OCI-LY7 (cell line): ENCODE measurements around the gene DMD. TPM values are rescaled to one million over a fixed set of nuclear protein-coding genes. Genes with fewer than 3 reads are reported as not detected.
A peak's percentile ranks its signal among the peaks of the same experiment; 100 is the strongest.

Source experiments
- BruUV-seq: library from RNA; stranded (reverse); fragments of 400-500 nt; replicated peaks from 2 replicates; lab custom pipeline; 2021; lab: Mats Ljungman, UMichigan
- CTCF ChIA-PET: fragments of 300-600 bp; sonication (Branson Sonifier 250); formaldehyde crosslinking; loops from one replicate; lab custom pipeline; 2022; ENCODE audit warnings: antibody characterized with exemption; ENCODE audit not compliant: unreplicated experiment; lab: Charles Lee
- POLR2A ChIA-PET: fragments of 300-600 bp; sonication (Branson Sonifier 250); formaldehyde crosslinking; loops from one replicate; lab custom pipeline; 2022; ENCODE audit warnings: antibody characterized with exemption; lab: Charles Lee
- DNase-seq: peaks from one replicate; pipeline ENCODE4 v3.0.0-alpha.2; 2015; ENCODE audit warnings: low spot score
- H2AFZ ChIP-seq: fragments of 200-600 bp; sonication (generic), shearing (Covaris generic); 2 replicates; pipeline ENCODE4 v1.6.1; 2014; ENCODE audit warnings: mild to moderate bottlenecking, antibody characterized with exemption, low read length, moderate library complexity
- H3K27ac ChIP-seq: fragments of 200-600 bp; sonication (generic); 2 replicates; pipeline ENCODE4 v1.5.1; 2014; ENCODE audit warnings: mixed run types, low read depth, mild to moderate bottlenecking, moderate library complexity, low read length, inconsistent platforms; ENCODE audit not compliant: poor library complexity, severe bottlenecking
- H3K36me3 ChIP-seq: fragments of 200-600 bp; sonication (generic); 2 replicates; pipeline ENCODE4 v1.6.1; 2014; ENCODE audit warnings: mild to moderate bottlenecking, antibody characterized with exemption, low read length, moderate library complexity, mixed read lengths; ENCODE audit not compliant: insufficient read depth
- H3K4me1 ChIP-seq: fragments of 200-600 bp; sonication (generic); 2 replicates; pipeline ENCODE4 v1.5.1; 2014; ENCODE audit warnings: mild to moderate bottlenecking, low read length; ENCODE audit not compliant: insufficient read depth, poor library complexity, severe bottlenecking
- H3K4me2 ChIP-seq: fragments of 200-600 bp; sonication (generic); 2 replicates; pipeline ENCODE4 v1.6.1; 2014; ENCODE audit warnings: mild to moderate bottlenecking, low read length
- H3K4me3 ChIP-seq: fragments of 200-600 bp; sonication (generic); 2 replicates; pipeline ENCODE4 v1.5.1; 2014; ENCODE audit warnings: mild to moderate bottlenecking, low read depth, low read length; ENCODE audit not compliant: poor library complexity, severe bottlenecking
- H3K79me2 ChIP-seq: fragments of 200-600 bp; sonication (generic); 2 replicates; pipeline ENCODE4 v1.6.1; 2016; ENCODE audit warnings: low read depth, mild to moderate bottlenecking, low read length, moderate library complexity, mixed read lengths; ENCODE audit not compliant: insufficient read depth
- H3K9me2 ChIP-seq: fragments of 200-600 bp; sonication (generic); 2 replicates; pipeline ENCODE4 v1.6.1; 2016; ENCODE audit warnings: mild to moderate bottlenecking, low read length, mixed read lengths; ENCODE audit not compliant: insufficient read depth
- H3K9me3 ChIP-seq: fragments of 200-600 bp; sonication (generic); 2 replicates; pipeline ENCODE4 v1.6.1; 2014; ENCODE audit warnings: mild to moderate bottlenecking, mixed run types, low read length, mixed read lengths
- H4K20me1 ChIP-seq: fragments of 200-600 bp; sonication (generic); 2 replicates; pipeline ENCODE4 v1.6.1; 2014; ENCODE audit warnings: mild to moderate bottlenecking, antibody characterized with exemption, low read length, moderate library complexity, mixed read lengths; ENCODE audit not compliant: insufficient read depth
- CTCF ChIP-seq: fragments of 200-600 bp; sonication (generic); conservative IDR thresholded peaks from 2 replicates; pipeline ENCODE4 v1.5.1; 2014; ENCODE audit warnings: mild to moderate bottlenecking, antibody characterized with exemption, low read length, moderate library complexity, mixed read lengths
- EZH2phosphoT487 ChIP-seq: fragments of 200-600 bp; sonication (generic); IDR thresholded peaks from 2 replicates; pipeline ENCODE4 v1.6.1; 2018; ENCODE audit warnings: low read depth, borderline replicate concordance, mild to moderate bottlenecking, mixed run types, antibody characterized with exemption, low read length, moderate library complexity, mixed read lengths
- intact Hi-C: fragments of 100-400 bp; cut with micrococcal nuclease; formaldehyde crosslinking; loops from one replicate; pipeline ENCODE4 v1.10.0; 2022; ENCODE audit not compliant: unreplicated experiment
- total RNA-seq, 2 experiments: library from RNA; depleted of rRNA in 1 of 2; stranded (reverse); fragments of >200 nt in 1 of 2; shearing (Covaris generic) in 1 of 2; gene quantifications; 2 replicates each; pipeline ENCODE4 v1.2.3, GENCODE V29; 2014 to 2022

Gene DMD
- total RNA-seq, 2 experiments from 2014 or later = 20.5 to 61.4 TPM

- no peak for TF ChIP-seq CTCF
- TF ChIP-seq EZH2phosphoT487 = no peak
- CTCF ChIA-PET = no interaction called here
- Histone ChIP-seq H3K79me2 (no peaks in the 10 kb centered on the region), H3K9me2 (no peaks in the 10 kb centered on the region), H3K4me2 (0 out of 2 replicates have a peak overlapping the region, but pooled peaks have one; percentile 20), H3K4me3 (no peak overlapping the region), H2AFZ (peak overlapping the region; percentile 78), H3K27ac (no peak overlapping the region), H3K4me1 (peaks cover 6% of the 10 kb centered on the region), H3K36me3 (no peaks in the 10 kb centered on the region; the same call in 1 of the 2 replicates), H4K20me1 (no peaks in the 10 kb centered on the region), H3K9me3 (no peaks in the 10 kb centered on the region)
- peak; percentile 6 for DNase-seq
- BruUV-seq = no TSS peak
- POLR2A ChIA-PET = no interaction called here
- intact Hi-C loops = no loop called here
Measured at GRCh38 chrX:33001107-33001506, 210.2 kb downstream of the DMD start.

- CTCF ChIA-PET = no interaction called here
- no peak for DNase-seq
- H4K20me1 ChIP-seq = no peaks in the 10 kb centered on the region
- no peak overlapping the region for H3K4me3 ChIP-seq
- POLR2A ChIA-PET = interaction anchor here (0.7 kb wide), 1 partner anchor 237 kb away, joined by 4 read pairs; no protein-coding TSS in a partner anchor
- H3K9me3 ChIP-seq = no peaks in the 10 kb centered on the region
- intact Hi-C loops = no loop called here
- H3K4me2 ChIP-seq = no peak overlapping the region
- H3K27ac ChIP-seq = no peak overlapping the region
- TF ChIP-seq EZH2phosphoT487 (no peak), CTCF (no peak)
- no peak overlapping the region for H2AFZ ChIP-seq
- no peaks in the 10 kb centered on the region; the same call in 1 of the 2 replicates for H3K36me3 ChIP-seq
- H3K79me2 ChIP-seq = no peaks in the 10 kb centered on the region
- H3K4me1 ChIP-seq = peaks cover 6% of the 10 kb centered on the region
- H3K9me2 ChIP-seq = no peaks in the 10 kb centered on the region
- no TSS peak for BruUV-seq
Measured at GRCh38 chrX:32998776-32999175, 212.6 kb downstream of the DMD start.

- no peak for DNase-seq
- H3K4me1 ChIP-seq = no peaks in the 10 kb centered on the region
- H3K36me3 ChIP-seq = no peaks in the 10 kb centered on the region
- no TSS peak for BruUV-seq
- CTCF ChIA-PET = no interaction called here
- H3K9me3 ChIP-seq = no peaks in the 10 kb centered on the region
- H3K79me2 ChIP-seq = no peaks in the 10 kb centered on the region
- H3K4me2 ChIP-seq = no peak overlapping the region
- H3K27ac ChIP-seq = no peak overlapping the region
- peak overlapping the region; percentile 69 for H2AFZ ChIP-seq
- H4K20me1 ChIP-seq = no peaks in the 10 kb centered on the region
- no peak overlapping the region for H3K4me3 ChIP-seq
- POLR2A ChIA-PET = interaction anchor here (0.9 kb wide), 1 partner anchor 23 kb away, joined by 3 read pairs; no protein-coding TSS in a partner anchor
- no peaks in the 10 kb centered on the region for H3K9me2 ChIP-seq
- intact Hi-C loops = no loop called here
- TF ChIP-seq EZH2phosphoT487 (no peak), CTCF (no peak)
Measured at GRCh38 chrX:32995427-32995826, 215.9 kb downstream of the DMD start.
